ENCODE data around the gene LGALS3BP. TPM values are rescaled to one million over a fixed set of nuclear protein-coding genes. Genes with fewer than 3 reads are reported as not detected.

The LGALS3BP gene
- total RNA-seq, 2 experiments from 2014 or later: 48.0 to 49.5 TPM

DNA sequence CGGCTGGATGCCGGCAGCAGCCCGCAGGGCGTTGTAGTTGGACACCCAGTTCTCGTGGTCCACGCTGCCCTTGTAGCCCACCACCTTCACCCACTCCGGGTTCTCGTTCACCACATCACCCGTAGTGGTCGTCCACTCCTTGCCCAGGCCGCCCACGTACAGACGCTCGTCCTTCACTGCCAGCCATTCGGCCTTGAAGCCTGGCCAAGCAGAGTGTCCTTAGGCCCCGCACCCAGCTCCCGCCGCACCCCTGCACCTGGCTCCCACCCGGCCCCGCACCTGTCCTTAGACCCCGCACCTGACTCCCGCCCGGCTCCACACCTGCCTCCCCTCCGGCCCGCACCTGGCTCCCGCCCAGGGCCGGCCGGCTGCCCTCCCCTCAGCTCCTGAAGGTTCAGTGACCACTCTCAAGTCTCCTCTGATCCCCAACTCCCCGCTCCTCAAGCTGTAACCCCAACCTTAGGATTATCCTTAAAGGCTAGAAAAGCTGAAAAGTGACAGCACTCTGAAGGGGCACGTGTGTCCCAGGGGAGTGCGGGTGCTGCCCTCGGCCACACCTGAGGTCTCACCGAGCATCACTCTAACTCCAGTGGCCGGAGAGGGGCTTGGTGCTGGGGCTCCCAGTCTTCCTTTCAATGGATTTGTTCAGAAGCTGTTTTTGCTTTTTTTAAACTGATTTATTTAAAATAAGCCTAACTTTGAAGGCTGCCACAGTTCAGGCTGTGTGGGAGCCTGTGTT is 15.5 kb upstream of the LGALS3BP start:
- no peak overlapping the region for H3K27ac Mint-ChIP-seq
- no peak for DNase-seq
- peaks cover 6% of the 10 kb centered on the region for H3K4me1 Mint-ChIP-seq (ENCODE audit: low read depth)
- ChIA-PET POLR2A (no interaction called here), CTCF (interaction anchor here (1.0 to 1.6 kb wide), 2 partner anchors 14 to 23 kb away, joined by 3 to 10 read pairs; no protein-coding TSS in a partner anchor)
- intact Hi-C loops (cut with micrococcal nuclease): no loop called here
- peaks cover 34% of the 10 kb centered on the region for H3K36me3 Mint-ChIP-seq
- H3K9me3 Mint-ChIP-seq: no peaks in the 10 kb centered on the region
- H3K27me3 Mint-ChIP-seq: no peaks in the 10 kb centered on the region
- no peak overlapping the region for H3K4me3 Mint-ChIP-seq

DNA sequence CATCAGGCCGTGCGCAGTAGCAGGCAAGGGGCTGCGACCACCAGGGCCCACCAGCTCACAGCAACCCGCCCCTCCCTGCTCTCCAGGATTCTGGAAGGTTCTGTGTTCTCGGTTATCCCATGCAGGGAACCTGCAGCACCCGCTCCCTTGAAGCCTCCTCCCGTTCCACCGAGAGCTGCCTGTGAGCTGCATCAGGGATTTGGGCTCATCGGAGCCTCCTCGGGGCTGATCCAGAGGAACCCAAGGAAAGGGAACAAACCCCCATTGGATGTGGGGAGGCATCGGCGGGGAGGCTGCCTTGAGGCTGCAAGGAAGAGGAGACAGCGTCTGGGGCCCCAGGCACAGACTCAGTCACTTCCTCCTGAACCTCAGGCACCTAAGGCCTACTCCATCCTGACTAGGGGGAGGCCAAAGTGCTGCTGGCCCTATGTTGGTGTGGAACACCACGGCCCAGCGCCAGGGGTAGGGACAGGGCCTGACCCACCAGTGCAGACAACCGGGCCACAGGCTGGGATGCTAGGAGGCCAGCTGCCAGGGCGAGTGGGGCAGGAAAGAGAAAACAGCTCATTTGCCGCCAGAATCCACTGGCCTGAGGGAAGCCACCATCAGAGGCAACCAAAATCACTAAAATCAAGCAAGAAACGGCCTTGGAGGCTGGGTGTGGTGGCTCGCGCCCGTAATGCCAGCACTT is 14.4 kb upstream of the LGALS3BP start:
- no peaks in the 10 kb centered on the region for H3K27me3 Mint-ChIP-seq
- DNase-seq: no peak

DNA sequence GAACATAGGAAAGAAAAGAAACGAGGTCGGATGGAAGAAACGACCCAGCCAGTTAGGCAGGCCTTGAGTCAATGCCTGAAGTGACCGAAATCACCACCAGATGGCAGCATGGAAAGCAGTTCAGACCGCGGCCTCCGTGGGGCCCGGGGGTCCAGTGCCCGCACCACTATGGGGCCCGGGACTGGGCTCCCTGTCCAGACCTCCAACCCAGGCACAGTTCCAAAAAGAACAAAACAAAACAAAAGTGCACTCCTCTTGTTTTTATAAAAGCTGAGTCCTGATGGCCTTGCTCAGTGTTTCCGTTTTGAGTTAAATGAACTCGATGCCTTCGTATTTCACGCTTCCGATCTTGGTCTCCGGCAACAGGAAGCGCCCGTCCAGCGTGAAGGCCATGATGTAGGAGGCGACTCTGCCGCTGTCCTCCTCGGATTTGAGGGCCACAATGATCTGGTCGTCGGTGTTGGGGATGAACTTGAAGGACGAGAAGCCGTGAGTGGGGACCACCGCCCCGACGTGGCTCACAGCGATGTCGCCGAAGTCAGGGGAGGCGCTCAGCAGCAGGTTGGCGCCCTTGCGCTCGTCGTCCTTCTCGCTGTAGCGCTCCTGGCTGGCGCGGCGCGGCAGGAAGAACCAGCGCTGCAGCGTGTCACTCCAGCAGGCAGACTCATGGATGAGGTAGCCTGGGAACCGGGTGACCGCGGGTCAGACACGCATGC is 13.7 kb upstream of the LGALS3BP start:
- no peak overlapping the region for H3K27ac Mint-ChIP-seq
- DNase-seq: peak; percentile 68

More for the DNA sequence above, 14.4 kb upstream of the LGALS3BP start:
- ChIA-PET CTCF (interaction anchor here (1.5 kb wide), 1 partner anchor 14 kb away, joined by 4 read pairs; no protein-coding TSS in a partner anchor), POLR2A (no interaction called here)
- no peak overlapping the region for H3K27ac Mint-ChIP-seq
- H3K4me1 Mint-ChIP-seq (ENCODE audit: low read depth): peaks cover 6% of the 10 kb centered on the region
- H3K36me3 Mint-ChIP-seq: peaks cover 35% of the 10 kb centered on the region
- no peaks in the 10 kb centered on the region for H3K9me3 Mint-ChIP-seq
- intact Hi-C loops (cut with micrococcal nuclease): no loop called here
- H3K4me3 Mint-ChIP-seq: no peak overlapping the region

DNA sequence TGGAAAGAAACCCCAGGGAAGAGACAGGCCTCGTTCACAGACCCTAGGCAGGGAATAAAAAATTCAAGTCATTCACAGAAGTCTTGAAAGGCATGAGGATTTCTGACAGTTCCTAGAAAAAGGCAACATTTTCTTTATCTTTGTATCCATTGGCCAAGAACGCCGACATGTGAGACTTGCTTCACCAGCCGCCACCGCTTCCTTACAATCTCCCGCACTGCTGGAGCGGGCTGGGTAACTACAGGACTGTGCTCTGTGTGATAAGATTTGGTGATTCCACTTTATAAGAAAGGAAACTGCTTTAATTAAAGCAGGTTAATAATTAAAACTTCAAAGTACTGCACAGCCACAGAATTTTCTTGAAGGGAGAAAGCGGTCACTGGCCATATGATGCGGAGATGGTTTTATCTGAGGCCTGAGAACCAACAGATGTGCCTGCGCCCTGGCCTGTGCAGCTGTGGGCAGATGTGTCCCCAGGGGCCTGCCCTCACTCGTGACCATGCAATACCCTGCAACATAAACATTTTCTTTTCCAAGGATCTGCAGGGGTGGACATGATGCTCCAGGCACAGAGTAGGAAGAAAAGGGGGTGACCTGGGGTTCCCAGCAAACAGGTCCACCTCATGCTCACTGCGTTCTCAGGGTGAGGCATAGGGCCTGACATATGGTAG is 13.0 kb upstream of the LGALS3BP start:
- intact Hi-C loops (cut with micrococcal nuclease): no loop called here
- Mint-ChIP-seq H3K4me3 (no peak overlapping the region), H3K27ac (no peak overlapping the region), H3K9me3 (no peaks in the 10 kb centered on the region), H3K4me1 (ENCODE audit: low read depth) (peaks cover 6% of the 10 kb centered on the region), H3K27me3 (no peaks in the 10 kb centered on the region), H3K36me3 (peaks cover 34% of the 10 kb centered on the region)
- DNase-seq: no peak
- ChIA-PET POLR2A (interaction anchor here (0.7 kb wide), 1 partner anchor 472 kb away, joined by 3 read pairs; no protein-coding TSS in a partner anchor), CTCF (interaction anchor here (0.8 to 1.5 kb wide), 3 partner anchors 11 to 23 kb away, joined by 3 to 4 read pairs (median 3); no protein-coding TSS in a partner anchor)

More for the DNA sequence above, 13.7 kb upstream of the LGALS3BP start:
- peaks cover 6% of the 10 kb centered on the region for H3K4me1 Mint-ChIP-seq (ENCODE audit: low read depth)
- no peak overlapping the region for H3K4me3 Mint-ChIP-seq
- intact Hi-C loops (cut with micrococcal nuclease): no loop called here
- no peaks in the 10 kb centered on the region for H3K9me3 Mint-ChIP-seq
- ChIA-PET CTCF (interaction anchor here (0.8 to 1.5 kb wide), 3 partner anchors 10 to 22 kb away, joined by 3 to 4 read pairs (median 3); no protein-coding TSS in a partner anchor), POLR2A (no interaction called here)
- H3K36me3 Mint-ChIP-seq: peaks cover 35% of the 10 kb centered on the region
- no peaks in the 10 kb centered on the region for H3K27me3 Mint-ChIP-seq

- Mint-ChIP-seq H3K4me3 (no peak overlapping the region), H3K9me3 (no peaks in the 10 kb centered on the region), H3K27me3 (no peaks in the 10 kb centered on the region), H3K4me1 (ENCODE audit: low read depth) (peaks cover 7% of the 10 kb centered on the region), H3K27ac (no peak overlapping the region), H3K36me3 (peaks cover 32% of the 10 kb centered on the region)
- ChIA-PET POLR2A (no interaction called here), CTCF (interaction anchor here (0.8 to 1.5 kb wide), 2 partner anchors 12 to 23 kb away, joined by 3 to 4 read pairs; no protein-coding TSS in a partner anchor)
- no peak for DNase-seq
- intact Hi-C loops (cut with micrococcal nuclease): no loop called here
Measured at GRCh38 chr17:78991906-78992532, 12.3 kb upstream of the LGALS3BP start.

DNA sequence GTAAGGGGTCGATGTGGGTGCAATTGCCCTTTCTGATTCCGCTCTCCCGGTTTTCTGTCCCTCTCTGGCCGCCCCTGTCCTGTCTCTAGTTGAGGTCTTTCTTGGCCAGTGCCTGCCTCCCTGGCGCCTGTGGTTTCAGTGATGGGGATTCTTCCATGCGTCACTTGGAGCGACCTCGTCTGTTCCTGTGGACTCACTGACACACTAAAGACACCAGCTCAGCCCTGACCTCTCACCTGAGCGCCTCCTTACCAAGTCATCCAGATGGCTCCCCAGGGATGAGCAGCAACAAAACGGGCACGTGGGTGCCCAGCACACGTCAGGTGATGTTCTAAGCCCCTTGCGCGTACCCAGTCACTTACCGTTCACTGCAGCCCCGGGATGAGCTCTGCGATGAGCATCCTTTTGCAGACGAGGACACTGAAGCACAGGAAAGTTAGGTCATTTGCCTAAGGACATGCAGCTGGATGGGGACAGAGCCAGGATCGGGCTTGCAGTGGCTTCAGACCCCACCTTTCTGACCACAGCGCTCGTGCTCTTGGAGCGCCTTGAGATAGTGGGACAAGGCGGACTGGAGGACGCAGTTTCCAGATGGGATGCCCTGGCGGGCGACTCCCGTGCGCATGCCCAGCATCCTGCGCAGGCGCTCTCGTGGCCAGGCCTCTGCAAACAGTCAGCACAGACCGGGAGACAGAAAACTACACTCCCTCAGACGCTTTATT is 11.5 kb upstream of the LGALS3BP start:
- H3K4me1 Mint-ChIP-seq (ENCODE audit: low read depth): peaks cover 16% of the 10 kb centered on the region
- no peak overlapping the region for H3K27ac Mint-ChIP-seq
- no peak overlapping the region for H3K4me3 Mint-ChIP-seq
- no peaks in the 10 kb centered on the region for H3K27me3 Mint-ChIP-seq
- H3K9me3 Mint-ChIP-seq: no peaks in the 10 kb centered on the region
- intact Hi-C loops (cut with micrococcal nuclease): no loop called here
- ChIA-PET POLR2A (no interaction called here), CTCF (interaction anchor here (1.0 kb wide), 1 partner anchor 125 kb away, joined by 4 read pairs; no protein-coding TSS in a partner anchor)
- H3K36me3 Mint-ChIP-seq: peaks cover 27% of the 10 kb centered on the region
- no peak for DNase-seq

DNA sequence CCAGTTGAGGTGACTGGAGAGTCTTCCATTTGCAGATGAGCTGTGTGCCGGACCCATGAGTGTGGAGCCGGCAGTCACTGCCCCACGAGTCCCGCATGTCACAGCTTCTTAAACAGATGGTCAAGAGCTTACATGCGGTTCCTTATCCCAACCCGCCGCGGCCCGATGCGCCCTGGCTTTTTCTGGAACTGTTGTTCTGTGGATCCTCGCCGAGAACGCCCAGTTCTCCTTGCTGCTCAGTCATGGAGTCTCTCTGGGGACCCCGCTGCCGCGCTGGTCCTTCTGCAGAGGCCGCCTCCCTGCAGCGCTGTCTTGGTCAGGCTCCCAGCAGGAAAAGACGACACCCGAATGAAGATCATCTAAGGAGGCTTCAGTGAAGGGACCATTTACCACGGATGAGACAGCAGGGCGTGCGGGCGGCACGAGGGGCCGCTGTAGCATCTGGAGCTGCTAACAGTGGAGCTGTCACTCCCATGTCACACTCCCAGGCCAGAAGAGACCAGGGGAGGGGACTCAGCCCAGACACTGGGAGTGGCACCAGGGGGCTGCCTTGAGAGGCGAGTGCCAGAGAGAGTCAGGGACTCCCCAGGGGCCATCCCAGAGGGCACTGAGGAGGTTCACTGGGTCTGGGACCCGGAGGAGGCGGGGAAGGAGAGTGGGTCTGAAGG is 10.8 kb upstream of the LGALS3BP start:
- Mint-ChIP-seq H3K27me3 (no peaks in the 10 kb centered on the region), H3K4me3 (no peak overlapping the region), H3K27ac (no peak overlapping the region), H3K9me3 (no peaks in the 10 kb centered on the region), H3K4me1 (ENCODE audit: low read depth) (peaks cover 21% of the 10 kb centered on the region), H3K36me3 (peaks cover 27% of the 10 kb centered on the region)
- intact Hi-C loops (cut with micrococcal nuclease): no loop called here
- POLR2A ChIA-PET: no interaction called here
- no peak for DNase-seq
- CTCF ChIA-PET: interaction anchor here (1.0 kb wide), 1 partner anchor 124 kb away, joined by 4 read pairs; no protein-coding TSS in a partner anchor

DNA sequence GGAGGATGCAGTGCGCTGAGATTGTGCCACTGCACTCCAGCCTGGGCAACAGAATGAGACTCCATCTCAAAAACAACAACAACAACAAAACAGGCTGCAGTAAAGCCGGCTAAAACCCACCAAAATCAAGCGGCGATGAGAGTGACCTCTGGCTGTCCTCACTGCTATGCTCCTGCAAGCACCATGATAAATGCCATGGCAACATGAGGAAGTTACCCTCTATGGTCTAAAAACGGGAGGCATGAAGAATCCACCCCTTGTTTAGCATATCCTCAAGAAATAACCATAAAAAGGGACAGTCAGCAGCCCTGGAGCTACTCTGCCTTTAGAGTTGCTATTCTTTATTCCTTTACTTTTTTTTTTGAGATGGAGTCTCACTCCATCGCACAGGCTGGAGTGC is 8.4 kb upstream of the LGALS3BP start:
- Mint-ChIP-seq H3K36me3 (peaks cover 18% of the 10 kb centered on the region), H3K27ac (no peak overlapping the region), H3K27me3 (no peaks in the 10 kb centered on the region), H3K4me1 (ENCODE audit: low read depth) (peaks cover 16% of the 10 kb centered on the region), H3K9me3 (no peaks in the 10 kb centered on the region), H3K4me3 (no peak overlapping the region)
- intact Hi-C loops (cut with micrococcal nuclease): loop anchor here (10.0 kb wide), 1 partner anchor 273 kb away; no protein-coding TSS in a partner anchor
- DNase-seq: no peak
- ChIA-PET POLR2A (interaction anchor here (0.6 kb wide), 1 partner anchor 9 kb away, joined by 3 read pairs; no protein-coding TSS in a partner anchor), CTCF (interaction anchor here (2.5 kb wide), 1 partner anchor 122 kb away, joined by 5 read pairs; no protein-coding TSS in a partner anchor)

DNA sequence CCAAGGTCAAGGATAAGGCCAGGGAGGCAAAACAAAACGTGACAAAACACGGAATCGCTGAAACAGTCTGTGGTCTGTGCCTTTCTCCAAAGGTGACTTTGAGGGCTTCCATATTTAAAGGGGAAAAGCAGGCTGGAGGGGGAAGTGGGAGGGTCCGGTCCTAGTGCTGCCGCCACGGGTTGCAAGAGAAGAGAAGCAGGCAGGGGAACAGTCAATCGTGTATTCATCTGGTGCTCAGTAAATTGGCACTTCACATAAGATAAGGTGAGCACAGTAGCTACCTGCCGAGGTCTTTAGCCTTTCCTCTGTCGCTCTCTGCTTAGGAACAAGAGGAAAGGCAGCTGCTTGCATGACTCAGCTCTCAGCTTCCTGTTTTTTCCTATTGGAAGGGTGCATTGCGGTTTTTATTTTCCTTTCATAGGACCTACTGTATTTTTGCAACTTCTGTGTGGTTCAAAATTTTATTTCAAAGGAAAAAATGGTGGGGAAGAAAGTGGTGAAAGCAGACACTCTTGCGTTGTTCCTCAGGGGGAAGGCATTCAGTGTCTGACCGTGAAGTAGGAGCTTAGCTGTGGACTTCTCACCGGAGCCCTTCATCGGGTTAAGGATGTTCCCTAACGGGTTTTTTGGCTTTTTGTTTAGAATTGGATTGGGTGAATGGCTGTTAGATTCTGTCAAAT is 7.1 kb upstream of the LGALS3BP start:
- ChIA-PET CTCF (interaction anchor here (0.7 to 2.5 kb wide), 5 partner anchors 15 to 121 kb away, joined by 3 to 10 read pairs (median 5); no protein-coding TSS in a partner anchor), POLR2A (no interaction called here)
- no peak overlapping the region for H3K4me3 Mint-ChIP-seq
- H3K27me3 Mint-ChIP-seq: no peaks in the 10 kb centered on the region
- intact Hi-C loops (cut with micrococcal nuclease): loop anchor here (10.0 kb wide), 1 partner anchor 272 kb away; no protein-coding TSS in a partner anchor
- H3K4me1 Mint-ChIP-seq (ENCODE audit: low read depth): peaks cover 15% of the 10 kb centered on the region
- H3K36me3 Mint-ChIP-seq: peaks cover 16% of the 10 kb centered on the region
- no peaks in the 10 kb centered on the region for H3K9me3 Mint-ChIP-seq
- no peak overlapping the region for H3K27ac Mint-ChIP-seq
- no peak for DNase-seq

Measured in activated CD4-positive, alpha-beta memory T cell treated with anti-CD3 and anti-CD28 coated beads for 36 hours (primary cell).